Skeletal muscle tissue (tissue), 4 donors: ENCODE results near the gene RERE. TPM values are rescaled to one million over a fixed set of nuclear protein-coding genes. Genes with fewer than 3 reads are reported as not detected.
"Not testable (repeated sequence)": the region's sequence is repeated elsewhere in the genome, so short reads cannot be mapped to it uniquely, and the experiment has no call there.

ENCODE experiments used
- H3K27ac ChIP-seq: one replicate; pipeline ENCODE4 v1.7.0; 2013; ENCODE audit warnings: mild to moderate bottlenecking, low read depth, low read length, inconsistent platforms
- H3K27me3 ChIP-seq, 3 donors: one replicate each; pipeline ENCODE4 v1.7.0; 2013; ENCODE audit warnings: low read length in 3 of 3; ENCODE audit not compliant: control insufficient read depth in 3 of 3, insufficient read depth in 3 of 3
- H3K36me3 ChIP-seq, 3 donors: one replicate each; pipeline ENCODE4 v1.7.0; 2013; ENCODE audit warnings: low read length in 3 of 3; ENCODE audit not compliant: control insufficient read depth in 3 of 3, insufficient read depth in 3 of 3
- H3K4me1 ChIP-seq, 3 donors: one replicate each; pipeline ENCODE4 v1.7.0; 2013; ENCODE audit warnings: low read length in 3 of 3, mild to moderate bottlenecking in 3 of 3; ENCODE audit not compliant: control insufficient read depth in 3 of 3, insufficient read depth in 3 of 3
- H3K4me3 ChIP-seq, 3 donors: one replicate each; pipeline ENCODE4 v1.7.0; 2013; ENCODE audit warnings: low read length in 3 of 3
- H3K9ac ChIP-seq, 3 donors: one replicate each; pipeline ENCODE4 v1.7.0; 2013; ENCODE audit warnings: low read length in 3 of 3, mild to moderate bottlenecking in 3 of 3, moderate library complexity in 2 of 3, low read depth in 1 of 3
- H3K9me3 ChIP-seq, 3 donors: one replicate each; pipeline ENCODE4 v1.7.0; 2013; ENCODE audit warnings: low read length in 3 of 3; ENCODE audit not compliant: control insufficient read depth in 3 of 3
- total RNA-seq: library from RNA; depleted of rRNA; stranded (reverse); fragments of >200 nt; gene quantifications from one replicate; pipeline ENCODE4 v1.2.3, GENCODE V29; 2014
- donor health status: Osteomylitis.

Gene RERE
- total RNA-seq, 1 donor from 2014 or later: 212 TPM

DNA sequence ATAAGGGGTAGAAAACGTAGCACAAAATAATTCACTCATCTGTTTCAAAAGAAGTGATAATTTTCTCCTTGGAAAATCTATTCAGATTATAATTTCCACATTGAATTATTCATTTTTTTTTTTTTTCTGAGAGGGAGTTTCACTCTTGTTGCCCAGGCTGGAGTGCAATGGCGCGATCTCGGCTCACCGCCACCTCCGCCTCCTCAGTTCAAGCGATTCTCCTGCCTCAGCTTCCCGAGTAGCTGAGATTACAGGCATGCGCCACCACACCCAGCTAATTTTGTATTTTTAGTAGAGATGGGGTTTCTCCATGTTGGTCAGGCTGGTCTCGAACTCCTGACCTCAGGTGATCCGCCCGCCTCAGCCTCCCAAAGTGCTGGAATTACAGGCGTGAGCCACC lies 1.3 kb upstream of the RERE start:
- Histone ChIP-seq H3K4me3 (peak overlapping the region in 1 of 3 donors; percentile 39), H3K4me1 (peaks cover 16 to 35% (median 18%) of the 10 kb centered on the region in 3 donors), H3K9ac (peak overlapping the region in 1 of 3 donors; percentile 90), H3K27ac (peak overlapping the region; percentile 90)
- H3K9me3 ChIP-seq, H3K36me3 ChIP-seq, H3K27me3 ChIP-seq: not testable (repeated sequence)

DNA sequence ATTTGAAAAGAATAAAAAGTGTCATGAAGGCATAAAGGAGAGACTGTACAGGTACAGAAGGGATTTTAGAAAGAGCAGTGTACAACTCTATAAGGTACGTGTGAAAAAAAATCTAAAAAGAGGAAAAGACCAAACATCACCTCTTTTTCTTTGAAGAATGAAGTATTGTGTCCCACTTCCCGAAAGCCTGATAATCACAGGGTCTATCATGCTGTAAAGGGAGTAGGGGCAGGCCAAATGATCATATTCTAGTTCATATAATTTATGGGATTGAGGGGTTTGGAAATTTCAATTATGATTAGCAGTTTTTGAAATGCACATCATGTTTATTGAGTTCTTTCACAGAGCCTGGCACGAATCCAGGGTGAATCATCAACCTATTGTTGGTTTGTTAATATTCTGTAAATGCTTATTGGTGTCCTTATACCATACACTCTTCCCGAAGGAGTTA lies 910 bp upstream of the RERE start:
- H3K27ac ChIP-seq: peak overlapping the region; percentile 90

DNA sequence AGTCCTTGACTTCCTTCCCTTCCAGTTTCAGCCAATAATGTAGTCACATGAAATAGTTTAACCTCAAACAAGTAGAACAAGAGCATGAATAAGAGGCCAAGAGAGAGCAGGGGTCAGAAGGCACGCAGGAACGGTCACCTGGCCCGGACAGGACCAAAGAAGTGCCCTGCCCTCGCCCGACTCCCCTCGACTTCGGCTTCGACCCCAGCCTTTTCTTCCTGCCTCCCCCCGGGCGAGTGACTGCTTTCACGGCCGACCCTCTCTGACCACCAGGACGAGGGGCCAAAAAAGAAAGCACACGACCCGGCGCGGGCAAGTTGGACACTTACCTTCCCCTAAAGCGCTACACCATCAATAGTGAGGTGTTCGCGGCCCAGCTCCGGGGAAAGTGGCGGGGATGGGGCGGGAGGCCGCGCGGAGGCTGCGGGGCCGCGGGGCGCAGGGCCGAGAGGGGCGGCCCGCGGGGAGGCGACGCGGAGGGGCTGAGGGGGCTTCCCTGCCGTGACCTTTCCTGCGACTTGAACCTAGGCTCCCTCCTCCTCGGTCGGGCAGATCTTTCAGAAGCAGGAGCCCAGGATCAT lies 519 bp downstream of the RERE start:
- Histone ChIP-seq H3K9me3 (no peaks in the 10 kb centered on the region), H3K27ac (peak overlapping the region; percentile 96), H3K9ac (peak overlapping the region; percentile 98 to 99 (median 98)), H3K4me1 (peaks cover 9 to 28% (median 18%) of the 10 kb centered on the region in 3 donors), H3K4me3 (peak overlapping the region; percentile 87 to 90 (median 90)), H3K36me3 (no peaks in the 10 kb centered on the region), H3K27me3 (no peaks in the 10 kb centered on the region)

More for the DNA sequence above, 910 bp upstream of the RERE start:
- H3K27me3 ChIP-seq: no peaks in the 10 kb centered on the region
- peak overlapping the region; percentile 77 to 91 (median 90) for H3K9ac ChIP-seq
- no peaks in the 10 kb centered on the region for H3K9me3 ChIP-seq
- peaks cover 16 to 35% (median 18%) of the 10 kb centered on the region in 3 donors for H3K4me1 ChIP-seq
- H3K36me3 ChIP-seq: no peaks in the 10 kb centered on the region
- peak overlapping the region; percentile 71 to 81 (median 78) for H3K4me3 ChIP-seq

DNA sequence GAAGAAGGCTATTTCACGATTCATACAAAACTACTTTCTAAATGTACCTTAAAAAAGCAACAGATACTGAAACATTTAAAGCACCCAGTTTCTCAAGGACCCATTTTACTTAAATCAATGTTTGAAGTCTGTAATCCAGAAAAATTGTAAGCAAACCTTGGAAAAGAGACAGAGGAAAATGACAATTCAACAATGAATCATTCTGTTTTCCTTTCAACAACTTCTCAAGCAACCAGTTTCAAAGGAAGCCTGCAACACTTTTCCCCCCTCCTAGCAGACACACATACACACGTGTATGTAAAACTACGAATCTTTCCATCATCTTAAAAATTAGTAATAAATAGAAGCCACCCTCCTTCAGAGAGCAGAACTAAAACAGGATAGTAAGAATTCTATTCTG lies 1.2 kb downstream of the RERE start:
- H3K4me3 ChIP-seq: peak overlapping the region; percentile 87 to 90 (median 90)
- no peaks in the 10 kb centered on the region for H3K9me3 ChIP-seq
- H3K27me3 ChIP-seq: no peaks in the 10 kb centered on the region
- H3K4me1 ChIP-seq: peaks cover 9 to 28% (median 18%) of the 10 kb centered on the region in 3 donors
- peak overlapping the region; percentile 96 for H3K27ac ChIP-seq
- no peaks in the 10 kb centered on the region for H3K36me3 ChIP-seq
- peak overlapping the region; percentile 98 to 99 (median 98) for H3K9ac ChIP-seq

DNA sequence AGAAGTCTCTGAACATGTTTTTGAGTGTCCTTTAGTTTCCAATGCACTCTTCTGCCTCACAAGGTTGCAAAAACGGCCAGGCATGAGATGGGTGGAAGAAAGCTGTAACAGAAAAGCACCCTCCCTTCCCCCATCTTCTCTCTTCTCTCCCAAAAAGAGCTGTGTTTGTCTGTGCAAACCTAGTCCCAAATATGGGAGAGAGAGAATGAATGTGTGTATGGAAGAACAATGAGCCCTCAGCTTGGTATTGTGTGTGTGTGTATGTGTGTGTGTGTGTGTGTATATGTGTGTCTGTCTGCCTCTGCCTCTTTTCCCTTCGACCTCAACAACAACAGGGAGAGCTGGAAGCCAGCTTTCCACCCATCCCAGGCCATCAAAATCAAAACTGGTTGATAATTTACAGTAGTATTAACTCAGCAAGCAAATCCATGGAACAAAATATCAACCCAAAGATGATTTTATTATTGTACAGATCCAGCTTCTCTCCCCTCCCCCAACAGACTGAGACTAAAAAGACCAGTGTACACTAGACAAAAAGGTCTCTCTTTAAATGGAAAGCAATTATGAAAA lies 1.8 kb downstream of the RERE start:
- Histone ChIP-seq H3K9me3 (no peaks in the 10 kb centered on the region), H3K27ac (peak overlapping the region; percentile 96), H3K4me1 (peaks cover 9 to 29% (median 18%) of the 10 kb centered on the region in 3 donors), H3K9ac (peak overlapping the region; percentile 98 to 99 (median 98)), H3K4me3 (peak overlapping the region; percentile 87 to 90 (median 90)), H3K36me3 (no peaks in the 10 kb centered on the region), H3K27me3 (no peaks in the 10 kb centered on the region)

DNA sequence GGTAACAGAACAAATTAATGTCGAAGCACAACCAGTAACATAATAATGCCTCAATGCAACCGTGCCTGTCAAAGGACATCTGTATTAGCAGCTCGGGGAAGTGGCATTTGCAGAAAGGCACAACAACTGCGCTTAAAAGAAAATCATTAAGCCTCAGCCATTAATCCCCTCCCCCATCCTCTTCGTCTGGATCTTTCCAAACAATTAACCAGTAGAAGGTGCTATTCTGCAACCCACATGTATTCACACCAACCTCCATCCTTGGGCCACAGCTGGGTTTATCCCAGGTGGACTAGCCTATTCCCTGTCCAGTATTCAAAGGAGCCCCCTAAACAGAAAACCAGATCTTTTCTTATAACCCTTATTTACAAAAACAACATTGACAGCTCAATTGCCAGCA lies 2.6 kb downstream of the RERE start:
- Histone ChIP-seq H3K9me3 (no peaks in the 10 kb centered on the region), H3K27me3 (no peaks in the 10 kb centered on the region), H3K27ac (no peak overlapping the region), H3K4me1 (peaks cover 9 to 32% (median 18%) of the 10 kb centered on the region in 3 donors), H3K9ac (no peak overlapping the region), H3K36me3 (no peaks in the 10 kb centered on the region), H3K4me3 (no peak overlapping the region)

DNA sequence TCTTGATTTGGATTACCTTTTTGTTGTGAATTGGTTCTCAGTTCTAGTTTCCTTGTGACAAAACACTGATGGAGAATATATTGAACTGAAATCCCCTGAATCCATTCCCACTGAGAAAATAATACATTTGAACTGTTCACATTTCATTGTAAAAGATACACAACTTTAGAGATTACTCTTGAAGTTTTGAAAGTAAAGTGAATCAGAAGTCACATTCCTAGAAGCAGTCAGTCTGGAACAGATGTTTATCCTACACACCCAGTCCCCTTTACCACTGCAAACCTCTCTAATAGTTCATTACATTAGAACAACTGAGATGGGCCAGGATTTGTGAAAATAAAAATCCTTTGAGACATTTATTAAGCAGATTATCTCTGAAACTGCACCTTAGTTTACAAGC lies 3.4 kb downstream of the RERE start:
- Histone ChIP-seq H3K36me3 (no peaks in the 10 kb centered on the region), H3K4me1 (peaks cover 9 to 34% (median 18%) of the 10 kb centered on the region in 3 donors), H3K9ac (no peak overlapping the region), H3K9me3 (no peaks in the 10 kb centered on the region), H3K27ac (no peak overlapping the region), H3K27me3 (no peaks in the 10 kb centered on the region), H3K4me3 (no peak overlapping the region)

DNA sequence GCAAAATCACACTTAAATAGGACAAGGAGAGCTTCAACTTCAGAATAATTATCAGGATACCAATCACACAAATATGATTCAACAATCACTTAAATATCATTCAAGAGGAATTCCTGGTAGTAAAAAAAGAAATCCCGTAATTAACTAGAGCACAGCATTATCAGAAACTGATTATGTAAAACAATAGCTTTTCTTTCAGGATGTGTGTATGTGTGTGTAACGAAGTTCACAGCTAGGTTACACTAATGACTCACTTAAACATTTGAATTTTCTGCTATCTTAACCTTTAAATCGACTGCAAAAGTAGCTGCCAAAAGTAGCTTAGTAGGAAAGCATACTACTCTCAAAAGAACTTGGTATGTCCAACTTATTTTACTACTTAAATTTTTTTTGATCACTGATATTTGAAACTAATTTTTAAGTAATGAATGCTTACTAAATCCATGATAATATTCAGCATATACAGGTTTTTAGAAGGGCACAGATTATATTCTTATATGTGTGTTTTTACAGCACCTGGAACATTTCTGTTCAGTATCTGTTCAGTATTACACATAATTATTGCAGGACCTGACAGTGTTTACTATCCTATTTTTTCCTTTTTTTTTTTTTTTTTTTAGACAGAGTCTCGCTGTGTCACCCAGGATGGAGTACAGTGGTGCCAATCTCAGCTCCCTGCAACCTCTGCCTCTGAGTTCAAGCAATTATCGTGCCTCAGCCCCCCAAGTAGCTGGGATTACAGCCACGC lies 4.2 kb downstream of the RERE start:
- H3K4me1 ChIP-seq: peaks cover 4 to 31% (median 18%) of the 10 kb centered on the region in 3 donors
- H3K4me3 ChIP-seq: no peak overlapping the region
- H3K9ac ChIP-seq: no peak overlapping the region
- no peaks in the 10 kb centered on the region for H3K36me3 ChIP-seq
- H3K27ac ChIP-seq: peak overlapping the region; percentile 45
- no peaks in the 10 kb centered on the region for H3K9me3 ChIP-seq
- no peaks in the 10 kb centered on the region for H3K27me3 ChIP-seq

DNA sequence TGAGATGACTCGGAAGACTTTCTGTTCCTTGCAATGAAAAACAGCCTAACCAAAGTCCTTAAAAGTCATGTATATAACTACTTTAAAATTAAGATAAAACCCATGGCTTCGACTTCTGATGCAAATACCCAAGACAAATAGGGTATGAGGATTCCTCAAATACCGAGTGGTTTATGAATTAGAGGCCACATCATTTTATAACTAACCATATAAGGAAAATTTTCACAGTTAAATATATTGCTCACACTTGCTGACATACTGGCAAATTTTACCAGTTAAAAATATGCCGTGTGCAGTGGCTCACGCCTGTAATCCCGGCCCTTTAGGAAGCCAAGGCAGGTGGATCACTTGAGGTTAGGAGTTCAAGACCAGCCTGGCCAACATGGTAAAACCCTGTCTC lies 5.4 kb downstream of the RERE start:
- peaks cover 4 to 30% (median 18%) of the 10 kb centered on the region in 3 donors for H3K4me1 ChIP-seq
- H3K4me3 ChIP-seq: no peak overlapping the region
- no peak overlapping the region for H3K9ac ChIP-seq

DNA sequence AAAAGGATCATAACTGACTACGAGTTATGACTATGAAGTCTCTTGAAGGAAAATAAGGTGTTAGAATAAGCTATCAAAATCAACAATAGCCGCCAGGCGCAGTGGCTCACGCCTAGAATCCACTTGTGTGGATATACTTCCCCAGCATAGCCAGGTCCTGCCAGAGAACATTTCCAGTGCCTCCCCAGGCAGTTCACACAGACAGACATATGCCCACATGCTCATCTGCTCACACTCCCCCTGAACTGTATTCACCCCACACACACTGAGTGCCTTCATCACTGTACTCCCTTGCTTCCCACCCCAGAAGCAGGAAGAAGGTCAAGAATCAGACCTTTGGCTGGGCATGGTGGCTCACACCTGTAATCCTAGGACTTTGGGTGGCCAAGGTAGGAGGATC lies 6.5 kb downstream of the RERE start:
- Histone ChIP-seq H3K4me3 (no peak overlapping the region), H3K27me3 (no peaks in the 10 kb centered on the region), H3K36me3 (no peaks in the 10 kb centered on the region), H3K9ac (no peak overlapping the region), H3K9me3 (no peaks in the 10 kb centered on the region), H3K27ac (no peak overlapping the region), H3K4me1 (peaks cover 4 to 23% (median 12%) of the 10 kb centered on the region in 3 donors)

More for the DNA sequence above, 5.4 kb downstream of the RERE start:
- Histone ChIP-seq H3K27ac (no peak overlapping the region), H3K9me3 (no peaks in the 10 kb centered on the region), H3K36me3 (no peaks in the 10 kb centered on the region), H3K27me3 (no peaks in the 10 kb centered on the region)
